Panc1 (cell line): ENCODE measurements around the gene CLDN6.

Experiments
- POLR2AphosphoS5 ChIP-seq: IDR thresholded peaks from 2 replicates; pipeline ENCODE4 v1.6.1; 2012; ENCODE audit warnings: mild to moderate bottlenecking, low read depth, low read length, moderate library complexity
- TCF7L2 ChIP-seq: IDR thresholded peaks from 2 replicates; pipeline ENCODE4 v1.6.1; 2011; ENCODE audit warnings: mild to moderate bottlenecking, low read depth, low read length, inconsistent platforms
- TF ChIP-seq, protein P1 (sequence below): fragments of 450-650 bp; IDR thresholded peaks from 2 replicates; pipeline ENCODE4 v1.5.1; 2017; ENCODE audit warnings: mild to moderate bottlenecking

- TF ChIP-seq, protein P1, sequence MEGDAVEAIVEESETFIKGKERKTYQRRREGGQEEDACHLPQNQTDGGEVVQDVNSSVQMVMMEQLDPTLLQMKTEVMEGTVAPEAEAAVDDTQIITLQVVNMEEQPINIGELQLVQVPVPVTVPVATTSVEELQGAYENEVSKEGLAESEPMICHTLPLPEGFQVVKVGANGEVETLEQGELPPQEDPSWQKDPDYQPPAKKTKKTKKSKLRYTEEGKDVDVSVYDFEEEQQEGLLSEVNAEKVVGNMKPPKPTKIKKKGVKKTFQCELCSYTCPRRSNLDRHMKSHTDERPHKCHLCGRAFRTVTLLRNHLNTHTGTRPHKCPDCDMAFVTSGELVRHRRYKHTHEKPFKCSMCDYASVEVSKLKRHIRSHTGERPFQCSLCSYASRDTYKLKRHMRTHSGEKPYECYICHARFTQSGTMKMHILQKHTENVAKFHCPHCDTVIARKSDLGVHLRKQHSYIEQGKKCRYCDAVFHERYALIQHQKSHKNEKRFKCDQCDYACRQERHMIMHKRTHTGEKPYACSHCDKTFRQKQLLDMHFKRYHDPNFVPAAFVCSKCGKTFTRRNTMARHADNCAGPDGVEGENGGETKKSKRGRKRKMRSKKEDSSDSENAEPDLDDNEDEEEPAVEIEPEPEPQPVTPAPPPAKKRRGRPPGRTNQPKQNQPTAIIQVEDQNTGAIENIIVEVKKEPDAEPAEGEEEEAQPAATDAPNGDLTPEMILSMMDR, result no peak
- TF ChIP-seq TCF7L2 (no peak), POLR2AphosphoS5 (no peak)
These were observed 42.5 kb upstream of the CLDN6 start for GRCh38 chr16:3060339-3061127.
